HFFc6 (cell line): ENCODE data around the gene SLC23A1. TPM values are rescaled to one million over a fixed set of nuclear protein-coding genes. Genes with fewer than 3 reads are reported as not detected.

Source experiments
- DNase-seq: peaks from one replicate; pipeline ENCODE4 v3.0.0-alpha.2; 2018
- H3K27ac Mint-ChIP-seq: 2 replicates; pipeline ENCODE4 v1.8.0; 2020; ENCODE audit warnings: mild to moderate bottlenecking, mixed read lengths
- H3K27me3 Mint-ChIP-seq: 2 replicates; pipeline ENCODE4 v1.8.0; 2021; ENCODE audit warnings: mild to moderate bottlenecking, moderate library complexity, mixed read lengths; ENCODE audit not compliant: insufficient read depth
- H3K36me3 Mint-ChIP-seq: 2 replicates; pipeline ENCODE4 v1.8.0; 2021; ENCODE audit warnings: low read depth, mixed read lengths
- H3K4me1 Mint-ChIP-seq: 2 replicates; pipeline ENCODE4 v1.8.0; 2020; ENCODE audit warnings: low read depth, mixed read lengths
- H3K4me3 Mint-ChIP-seq: 2 replicates; pipeline ENCODE4 v1.8.0; 2020; ENCODE audit warnings: mild to moderate bottlenecking, moderate library complexity, mixed read lengths
- H3K9me3 Mint-ChIP-seq: 2 replicates; pipeline ENCODE4 v1.8.0; 2020; ENCODE audit warnings: mild to moderate bottlenecking, mixed read lengths
- CTCF ChIP-seq: fragments of 200-600 bp; sonication (generic); IDR thresholded peaks from 2 replicates; pipeline ENCODE4 v1.5.0; 2021; ENCODE audit warnings: antibody characterized with exemption, mild to moderate bottlenecking
- total RNA-seq, 6 experiments: library from RNA; stranded (reverse); fragmentation: NEBNext Ultra II Directional; extraction: Animal tissue kit (Norgen Biotek cat#: 25700); gene quantifications; 2 replicates in 1 of 6; 3 replicates in 5 of 6; pipeline ENCODE4 v1.2.3, GENCODE V29; 2021

SLC23A1 gene
- total RNA-seq, 6 experiments from 2014 or later: not detected

GRCh38 chr5:139401546-139401945 is 18.4 kb upstream of the SLC23A1 start:
- H3K36me3 Mint-ChIP-seq: no peaks in the 10 kb centered on the region
- peaks cover 25% of the 10 kb centered on the region for H3K4me1 Mint-ChIP-seq
- H3K27ac Mint-ChIP-seq: no peak overlapping the region
- H3K9me3 Mint-ChIP-seq: no peaks in the 10 kb centered on the region
- peaks cover 3% of the 10 kb centered on the region for H3K27me3 Mint-ChIP-seq
- no peak for TF ChIP-seq CTCF
- no peak for DNase-seq
- no peak overlapping the region for H3K4me3 Mint-ChIP-seq

- no peak for DNase-seq
- TF ChIP-seq CTCF: no peak
- Mint-ChIP-seq H3K27me3 (peaks cover 5% of the 10 kb centered on the region), H3K9me3 (no peaks in the 10 kb centered on the region), H3K4me3 (no peak overlapping the region), H3K4me1 (peaks cover 23% of the 10 kb centered on the region), H3K27ac (no peak overlapping the region), H3K36me3 (no peaks in the 10 kb centered on the region)
Measured at GRCh38 chr5:139399501-139400121, 16.5 kb upstream of the SLC23A1 start.

GRCh38 chr5:139397921-139398320 is 14.8 kb upstream of the SLC23A1 start:
- Mint-ChIP-seq H3K27me3 (peaks cover 4% of the 10 kb centered on the region; the same call in 1 of the 2 replicates), H3K9me3 (no peaks in the 10 kb centered on the region; the same call in 1 of the 2 replicates), H3K4me1 (peaks cover 10% of the 10 kb centered on the region), H3K27ac (no peak overlapping the region), H3K36me3 (no peaks in the 10 kb centered on the region), H3K4me3 (no peak overlapping the region)
- TF ChIP-seq CTCF: no peak
- no peak for DNase-seq

- Mint-ChIP-seq H3K9me3 (peaks cover 2% of the 10 kb centered on the region; the same call in 1 of the 2 replicates), H3K4me3 (no peak overlapping the region), H3K36me3 (peaks cover 3% of the 10 kb centered on the region), H3K27ac (no peak overlapping the region), H3K27me3 (peaks cover 5% of the 10 kb centered on the region), H3K4me1 (peaks cover 9% of the 10 kb centered on the region)
- TF ChIP-seq CTCF: no peak
- DNase-seq: no peak
Measured at GRCh38 chr5:139396691-139397090, 13.6 kb upstream of the SLC23A1 start.

- H3K9me3 Mint-ChIP-seq: peaks cover 5% of the 10 kb centered on the region; the same call in 1 of the 2 replicates
- H3K36me3 Mint-ChIP-seq: peaks cover 7% of the 10 kb centered on the region
- H3K4me3 Mint-ChIP-seq: no peak overlapping the region
- no peak for DNase-seq
- TF ChIP-seq CTCF: peak; percentile 28; the same call in 1 of the 2 replicates
- no peak overlapping the region for H3K27ac Mint-ChIP-seq
- peaks cover 16% of the 10 kb centered on the region for H3K4me1 Mint-ChIP-seq
- peaks cover 6% of the 10 kb centered on the region for H3K27me3 Mint-ChIP-seq
Measured at GRCh38 chr5:139395844-139396640, 12.9 kb upstream of the SLC23A1 start.
